Right ventricle myocardium superior (tissue), 1 donor: Measurements from ENCODE around the gene BMPR1B. TPM values are rescaled to one million over a fixed set of nuclear protein-coding genes. Genes with fewer than 3 reads are reported as not detected.
"Not testable (repeated sequence)": the region's sequence is repeated elsewhere in the genome, so short reads cannot be mapped to it uniquely, and the experiment has no call there.

ENCODE experiments used
- ATAC-seq: fragments of 200-7000 bp; cut with Tn5 transposase; one replicate; pipeline ENCODE4 v1.9.1; 2020; ENCODE audit warnings: mild to moderate bottlenecking; ENCODE audit not compliant: poor library complexity
- DNase-seq: peaks from one replicate; pipeline ENCODE4 v3.0.0-alpha.2; 2020
- intact Hi-C: fragments of 100-400 bp; cut with DNase I; formaldehyde crosslinking; loops from one replicate; pipeline ENCODE4 v1.11.2; 2022
- total RNA-seq: library from RNA; stranded (reverse); fragmentation: NEBNext Ultra II Directional; extraction: Animal tissue kit (Norgen Biotek cat#: 25700); gene quantifications from one replicate; pipeline ENCODE4 v1.2.1, GENCODE V29; 2021
- donor health status: DM: no; HTN: yes; CAD: no; lungs with severe emphysema.

BMPR1B gene
- total RNA-seq, 1 donor from 2014 or later: 1.4 TPM

DNA sequence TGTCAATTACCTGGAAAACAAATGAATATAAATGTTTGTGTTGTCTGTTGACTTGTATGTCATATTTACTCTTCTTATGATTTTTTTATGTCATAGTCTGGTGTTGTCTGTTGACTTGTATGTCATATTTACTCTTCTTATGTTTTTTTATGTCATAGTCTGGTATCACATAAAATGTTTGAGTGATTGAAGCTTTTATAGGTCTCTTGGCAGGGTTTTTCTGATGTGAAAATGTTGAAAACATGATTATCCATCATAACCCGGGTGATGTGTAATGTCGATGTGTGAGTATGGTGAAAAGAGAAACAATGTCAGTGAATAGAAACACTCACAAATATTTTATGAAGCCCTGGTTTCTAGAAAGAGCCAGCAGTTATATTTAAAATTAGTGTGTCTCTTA is 335.7 kb downstream of the BMPR1B start:
- ATAC-seq (no peak), DNase-seq (no peak)
- intact Hi-C loops: no loop called here

DNA sequence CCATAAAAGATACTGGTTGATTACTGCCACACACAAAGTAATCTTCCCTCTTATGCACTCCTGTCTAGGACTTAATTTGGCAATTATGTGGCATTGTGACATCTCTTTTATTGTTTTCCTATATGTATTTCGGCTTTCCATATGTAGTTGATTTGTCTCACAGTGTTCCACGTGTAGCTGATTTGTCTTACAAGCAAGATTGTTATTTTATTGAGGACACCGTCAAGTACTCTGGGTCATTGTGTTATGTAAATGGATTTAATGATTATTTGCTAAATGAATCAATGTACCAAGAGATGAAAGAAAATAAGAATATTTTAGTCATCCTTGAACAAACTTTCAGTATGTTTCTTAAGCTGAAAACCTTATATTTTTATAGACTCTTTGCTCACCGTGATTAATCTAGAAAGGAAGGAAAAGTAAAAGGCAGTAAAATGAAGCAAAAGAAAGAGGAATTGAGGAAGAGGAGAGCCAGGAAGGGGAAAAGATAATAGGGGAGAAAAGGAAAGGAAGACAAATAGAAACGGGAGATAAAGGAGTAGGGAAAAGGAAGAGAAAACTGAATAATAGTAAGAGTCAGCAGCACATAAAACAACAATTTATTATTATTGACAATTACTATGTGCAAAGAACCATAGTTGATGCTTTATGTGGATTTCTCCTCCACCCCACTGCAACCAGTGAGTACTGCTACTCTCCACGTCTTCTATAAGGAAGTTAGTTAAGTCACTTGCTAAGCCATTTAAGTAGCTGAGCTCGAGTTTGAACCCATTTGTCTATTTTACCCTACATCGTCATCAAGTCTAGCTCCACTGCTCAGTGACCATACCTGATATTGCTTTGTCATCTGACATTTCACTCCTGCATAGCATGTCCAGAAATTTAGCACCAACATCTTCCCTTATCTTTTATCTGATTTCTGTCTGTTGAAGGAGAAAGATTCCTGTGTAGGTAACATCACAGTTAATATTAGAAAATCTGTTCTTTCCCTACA is 336.5 kb downstream of the BMPR1B start:
- ATAC-seq: no peak
- DNase-seq: no peak
- intact Hi-C loops: no loop called here

DNA sequence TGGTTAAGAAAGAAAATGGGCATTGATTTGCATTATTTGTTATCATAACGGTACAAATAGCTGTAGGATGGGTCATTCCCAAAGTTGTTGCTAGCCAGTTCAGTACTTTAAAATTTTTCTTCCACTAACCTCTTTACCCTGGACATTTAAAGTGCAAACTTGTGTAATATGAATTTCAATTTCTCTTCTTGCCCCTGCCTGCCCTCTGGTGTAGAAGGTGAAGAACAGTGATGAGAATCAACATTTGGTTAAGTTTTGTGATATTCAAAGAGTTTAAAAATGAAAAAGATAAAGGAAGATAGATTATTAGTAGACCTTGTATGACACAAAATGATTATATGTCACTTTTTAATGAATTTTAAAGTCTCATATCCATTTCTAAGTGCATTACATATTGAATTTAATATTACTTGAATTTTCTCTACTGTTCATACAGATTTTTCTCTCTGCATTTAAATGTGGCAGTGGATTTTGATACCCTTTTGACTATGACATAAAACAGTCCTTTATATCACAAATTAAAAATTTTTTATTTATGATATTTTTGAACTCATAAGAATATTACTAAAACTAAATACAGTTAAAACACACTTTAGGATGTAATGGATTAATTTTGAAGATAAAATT is 337.7 kb downstream of the BMPR1B start:
- DNase-seq (no peak), ATAC-seq (peak; percentile 39)
- intact Hi-C loops: no loop called here

DNA sequence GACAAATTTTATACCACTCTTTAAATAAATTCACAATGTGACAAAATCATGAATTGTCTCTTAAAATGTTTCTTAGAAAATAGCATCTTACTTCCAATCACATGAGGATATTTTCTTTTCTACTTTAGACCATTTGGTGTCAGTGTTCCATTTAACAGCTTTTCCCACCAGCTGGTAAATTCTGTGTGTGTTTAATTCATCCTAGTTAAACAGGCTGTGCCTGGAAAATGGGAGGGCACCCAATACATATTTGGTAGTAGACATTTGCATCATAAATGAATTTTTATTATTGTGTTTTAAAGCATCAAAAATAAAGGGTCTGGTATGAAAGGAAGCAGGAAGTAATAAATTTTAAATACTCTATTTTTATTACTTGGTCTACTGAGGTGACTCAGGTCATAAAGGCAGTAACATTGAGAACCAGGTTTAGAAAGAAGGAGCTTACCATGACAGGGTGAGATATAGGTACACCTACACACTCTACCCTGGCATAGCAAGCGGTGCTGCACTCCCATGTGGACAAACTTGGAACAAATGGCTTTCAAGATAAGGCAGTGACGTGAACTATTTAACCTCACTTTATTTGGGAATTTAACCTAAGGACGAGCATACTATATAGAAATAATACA is 344.5 kb downstream of the BMPR1B start:
- intact Hi-C loops: no loop called here
- DNase-seq (no peak), ATAC-seq (no peak)

- ATAC-seq (peak; percentile 94), DNase-seq (no peak)
- intact Hi-C loops: no loop called here
Observed at GRCh38 chr4:95105112-95105511, 347.4 kb downstream of the BMPR1B start.

GRCh38 chr4:95105983-95106382 is 348.2 kb downstream of the BMPR1B start:
- intact Hi-C loops: no loop called here
- DNase-seq (no peak), ATAC-seq (peak; percentile 73)

DNA sequence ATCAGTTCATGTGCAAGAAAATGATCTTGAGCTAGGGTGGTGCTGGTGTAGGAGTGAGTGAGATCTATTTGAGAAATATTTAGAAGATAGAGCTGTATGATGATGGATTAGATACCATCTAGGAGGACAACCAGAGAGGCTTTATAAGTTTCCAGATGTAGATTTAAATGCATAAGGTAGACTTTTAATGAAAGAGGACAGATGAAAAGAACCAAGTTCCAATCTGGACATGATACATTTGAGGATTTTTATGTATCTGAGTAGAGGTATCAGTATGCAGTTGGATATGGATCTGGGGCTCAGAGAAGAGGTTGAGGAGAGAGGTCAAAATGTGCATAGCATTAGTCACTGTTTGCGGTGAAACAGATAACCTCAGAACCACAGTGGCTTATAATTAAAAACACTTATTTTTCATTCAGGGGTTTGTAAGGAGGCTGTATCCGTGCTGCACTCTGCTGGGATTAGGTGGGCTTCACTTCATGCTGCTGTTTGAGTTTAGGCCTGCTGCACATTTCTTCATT is 348.7 kb downstream of the BMPR1B start:
- DNase-seq: no peak
- intact Hi-C loops: no loop called here
- no peak for ATAC-seq

DNA sequence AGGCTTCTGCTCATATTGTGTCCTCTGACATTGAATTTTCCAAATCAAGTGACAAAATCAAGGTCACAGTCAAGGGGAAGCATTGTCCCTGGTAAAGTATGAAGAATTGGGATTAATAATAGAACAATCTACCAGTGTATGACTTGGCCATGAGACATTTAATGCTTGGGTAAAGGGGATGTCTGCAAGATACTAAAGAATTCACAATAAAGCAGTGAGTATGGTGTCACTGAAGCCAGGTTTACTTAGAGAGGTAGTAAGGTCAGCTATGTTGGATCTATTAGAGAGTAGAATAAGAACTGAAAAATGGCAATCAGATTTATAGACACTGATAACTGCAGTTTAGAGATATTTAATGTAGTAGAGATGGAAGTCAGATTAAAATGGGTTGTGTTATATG is 349.2 kb downstream of the BMPR1B start:
- ATAC-seq (no peak), DNase-seq (no peak)
- intact Hi-C loops: no loop called here

- ATAC-seq (no peak), DNase-seq (peak; percentile 43)
- intact Hi-C loops: no loop called here
Observed at GRCh38 chr4:95107635-95108034, 349.9 kb downstream of the BMPR1B start.

DNA sequence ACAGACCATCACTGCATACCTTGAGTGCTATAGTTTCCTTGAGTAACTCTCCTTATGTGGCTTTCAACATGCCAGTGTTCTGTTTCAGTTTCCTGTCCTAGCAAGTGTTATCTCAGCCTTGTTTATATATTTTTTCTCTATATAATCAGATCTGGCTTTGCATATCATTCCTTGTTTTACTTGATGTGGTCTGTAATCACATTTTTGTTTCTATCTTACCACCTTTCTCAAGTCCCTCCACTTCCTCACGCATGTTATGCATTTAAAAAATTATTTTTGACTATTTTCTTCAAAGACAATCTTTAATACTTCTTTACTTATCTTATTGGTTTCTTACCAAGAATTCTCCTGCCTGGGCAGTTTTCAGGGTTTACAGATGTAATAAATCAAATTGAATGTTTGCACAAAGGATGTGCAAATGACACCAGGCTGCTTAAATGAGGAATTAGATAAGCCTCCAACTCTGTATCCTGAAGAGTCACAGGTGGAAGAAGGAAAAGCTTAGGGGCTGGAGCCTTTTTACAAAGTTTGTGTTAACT is 351.2 kb downstream of the BMPR1B start:
- DNase-seq (no peak), ATAC-seq (no peak)
- intact Hi-C loops: no loop called here

DNA sequence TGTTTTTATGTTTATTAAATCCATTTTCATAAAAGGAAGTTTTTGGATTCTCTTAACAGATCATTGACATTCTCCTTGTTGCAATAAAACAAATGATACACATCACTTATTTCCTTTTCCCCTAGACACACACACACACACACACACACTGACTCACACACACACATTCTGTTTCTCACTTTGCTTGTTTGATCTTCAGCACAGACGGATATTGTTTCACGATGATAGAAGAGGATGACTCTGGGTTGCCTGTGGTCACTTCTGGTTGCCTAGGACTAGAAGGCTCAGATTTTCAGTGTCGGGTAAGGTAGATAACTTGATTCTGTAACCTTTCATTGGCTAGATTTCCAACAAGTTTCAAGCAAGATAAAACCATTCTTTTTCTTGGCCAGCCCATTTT is 356.8 kb downstream of the BMPR1B start:
- DNase-seq (no peak), ATAC-seq (no peak)
- intact Hi-C loops: no loop called here

DNA sequence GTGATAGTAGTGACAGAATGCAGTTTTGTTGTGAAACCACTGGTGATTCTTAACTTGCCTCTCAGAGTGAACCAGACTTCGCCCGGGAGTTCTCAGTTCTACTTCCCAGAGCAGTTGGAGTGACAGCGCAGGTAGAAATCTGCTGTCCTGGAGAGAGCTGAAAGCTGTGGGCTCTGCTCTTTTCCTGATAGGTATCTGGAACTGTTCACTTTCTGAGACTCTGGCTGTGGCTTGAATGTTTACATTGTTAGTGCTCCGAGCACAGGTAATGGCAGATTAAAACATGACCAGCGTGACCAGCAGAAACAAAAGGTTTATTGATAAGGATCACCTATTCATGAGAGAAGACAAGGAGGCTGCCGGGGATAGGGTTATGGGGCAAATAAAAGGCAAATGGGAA is 360.7 kb downstream of the BMPR1B start:
- DNase-seq (no peak), ATAC-seq (no peak)
- intact Hi-C loops: no loop called here

- intact Hi-C loops: no loop called here
- DNase-seq: no peak
- no peak for ATAC-seq
Observed at GRCh38 chr4:95120456-95120855, 362.7 kb downstream of the BMPR1B start.

DNA sequence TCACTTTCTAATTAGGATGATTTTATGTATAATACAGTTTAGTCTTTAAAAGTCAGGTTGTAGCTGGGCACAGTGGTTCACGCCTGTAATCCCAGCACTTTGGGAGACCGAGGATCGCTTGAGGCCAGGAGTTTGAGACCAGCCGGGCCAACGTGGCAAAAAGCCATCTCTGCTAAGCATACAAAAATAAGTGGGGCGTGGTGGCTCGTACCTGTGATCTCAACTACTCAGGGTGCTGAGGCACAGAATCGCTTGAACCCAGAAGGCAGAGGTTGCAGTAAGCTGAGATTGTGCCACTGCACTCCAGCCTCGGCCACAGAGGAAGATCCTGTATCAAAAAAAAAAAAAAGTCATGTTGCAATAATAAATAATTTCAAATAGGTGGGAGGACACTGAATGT is 364.2 kb downstream of the BMPR1B start:
- intact Hi-C loops: no loop called here
- DNase-seq (no peak), ATAC-seq (no peak)

GRCh38 chr4:95124906-95125504 is 367.2 kb downstream of the BMPR1B start:
- ATAC-seq (peak; percentile 46), DNase-seq (no peak)
- intact Hi-C loops: no loop called here

DNA sequence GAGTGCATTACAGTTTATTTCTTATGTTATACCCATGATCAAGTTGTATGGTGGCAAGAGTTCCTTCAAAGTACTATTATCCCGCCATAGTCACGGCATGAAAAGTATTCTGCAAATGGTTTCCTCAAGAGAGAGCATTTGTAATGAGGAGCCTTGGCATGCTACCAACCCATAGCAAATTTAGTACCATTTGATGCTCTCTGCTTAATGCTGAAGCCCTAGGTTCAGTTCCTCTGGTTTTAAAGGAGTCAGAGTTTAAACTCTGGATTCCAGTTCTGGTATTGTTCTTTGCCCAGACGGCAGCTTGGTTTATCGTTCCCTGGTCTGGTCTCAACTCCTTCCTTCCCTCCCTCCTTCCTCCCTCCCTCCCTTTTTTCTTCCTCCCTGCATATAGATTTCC is 371.3 kb downstream of the BMPR1B start:
- intact Hi-C loops: no loop called here
- DNase-seq (no peak), ATAC-seq (no peak)

DNA sequence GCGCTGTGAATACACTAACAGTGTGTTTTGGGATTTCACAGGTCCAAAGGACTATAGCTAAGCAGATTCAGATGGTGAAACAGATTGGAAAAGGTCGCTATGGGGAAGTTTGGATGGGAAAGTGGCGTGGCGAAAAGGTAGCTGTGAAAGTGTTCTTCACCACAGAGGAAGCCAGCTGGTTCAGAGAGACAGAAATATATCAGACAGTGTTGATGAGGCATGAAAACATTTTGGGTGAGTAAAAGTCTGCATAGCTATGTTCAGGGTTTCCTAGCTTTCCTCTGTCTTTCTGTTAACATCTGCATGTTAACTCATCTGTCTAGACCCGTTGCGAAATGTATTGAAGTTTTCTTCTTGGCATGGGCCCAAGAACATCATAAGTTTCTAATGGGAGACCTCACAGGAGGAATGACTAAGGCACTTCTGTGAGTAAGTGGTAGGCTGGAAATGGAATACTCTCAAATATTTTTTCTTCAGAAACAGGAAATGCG is 372.1 kb downstream of the BMPR1B start:
- ATAC-seq (peak; percentile 95), DNase-seq (no peak)
- intact Hi-C loops: no loop called here

- intact Hi-C loops: not testable (repeated sequence)
Observed at GRCh38 chr4:95134016-95134415, 376.3 kb downstream of the BMPR1B start.

GRCh38 chr4:95139424-95139823 is 381.7 kb downstream of the BMPR1B start:
- intact Hi-C loops, DNase-seq, ATAC-seq: not testable (repeated sequence)

More at GRCh38 chr4:95134016-95134415, 376.3 kb downstream of the BMPR1B start:
- DNase-seq, ATAC-seq: not testable (repeated sequence)
